HepG2 (cell line): ENCODE measurements around the gene ENG. TPM values are rescaled to one million over a fixed set of nuclear protein-coding genes. Genes with fewer than 3 reads are reported as not detected.

Source experiments
- CHD2 ChIP-seq: IDR thresholded peaks from 2 replicates; pipeline ENCODE4 v1.6.1; 2011; ENCODE audit warnings: low read depth, low read length, improper control_type of control experiment
- CTCF ChIP-seq: sonication (generic); formaldehyde crosslinking; IDR thresholded peaks from 2 replicates; pipeline ENCODE4 v1.5.0; 2020; ENCODE audit warnings: mild to moderate bottlenecking, missing genetic modification reagents, moderate library complexity
- FOSL1 ChIP-seq: sonication (generic); formaldehyde crosslinking; IDR thresholded peaks from 2 replicates; pipeline ENCODE4 v1.9.0; 2021; ENCODE audit warnings: missing genetic modification reagents, borderline replicate concordance
- IKZF4 ChIP-seq: sonication (generic); formaldehyde crosslinking; IDR thresholded peaks from 2 replicates; pipeline ENCODE4 v1.5.1; 2020; ENCODE audit warnings: borderline replicate concordance, mild to moderate bottlenecking, low read depth, missing genetic modification reagents; ENCODE audit errors: not compliant biosample characterization
- IRF9 ChIP-seq: sonication (generic); formaldehyde crosslinking; IDR thresholded peaks from 2 replicates; pipeline ENCODE4 v1.8.0; 2022; ENCODE audit warnings: missing genetic modification reagents, mild to moderate bottlenecking, borderline replicate concordance
- KLF13 ChIP-seq: sonication (generic); formaldehyde crosslinking; IDR thresholded peaks from 2 replicates; pipeline ENCODE4 v1.4.0; 2020; ENCODE audit warnings: mild to moderate bottlenecking, missing genetic modification reagents
- NFKB2 ChIP-seq: sonication (generic); formaldehyde crosslinking; IDR thresholded peaks from 2 replicates; pipeline ENCODE4 v1.4.0; 2020; ENCODE audit warnings: missing genetic modification reagents, borderline replicate concordance
- PHF21A ChIP-seq: sonication (generic); formaldehyde crosslinking; IDR thresholded peaks from 2 replicates; pipeline ENCODE4 v1.5.0; 2020; ENCODE audit warnings: mild to moderate bottlenecking, missing genetic modification reagents
- TAF1 ChIP-seq: sonication (generic); formaldehyde crosslinking; IDR thresholded peaks from 2 replicates; pipeline ENCODE4 v1.4.0; 2020; ENCODE audit warnings: missing genetic modification reagents
- TBX2 ChIP-seq: sonication (generic); formaldehyde crosslinking; IDR thresholded peaks from 2 replicates; pipeline ENCODE4 v1.5.0; 2020; ENCODE audit warnings: missing genetic modification reagents, mild to moderate bottlenecking, borderline replicate concordance
- TGIF2 ChIP-seq: IDR thresholded peaks from 2 replicates; pipeline ENCODE4 v1.6.1; 2016; ENCODE audit warnings: control low read depth, missing compliant biosample characterization
- YY1 ChIP-seq: IDR thresholded peaks from 2 replicates; pipeline ENCODE4 v1.6.1; 2011; ENCODE audit warnings: low read length, low read depth, moderate library complexity, mild to moderate bottlenecking; ENCODE audit not compliant: insufficient read depth, insufficient replicate concordance
- ZFP91 ChIP-seq: sonication (generic); formaldehyde crosslinking; IDR thresholded peaks from 2 replicates; pipeline ENCODE4 v1.9.0; 2022; ENCODE audit warnings: missing genetic modification reagents, mild to moderate bottlenecking, borderline replicate concordance
- ZNF276 ChIP-seq: sonication (generic); formaldehyde crosslinking; IDR thresholded peaks from 2 replicates; pipeline ENCODE4 v1.4.0; 2020; ENCODE audit warnings: mild to moderate bottlenecking, low read depth, missing genetic modification reagents
- ZNF335 ChIP-seq: sonication (generic); formaldehyde crosslinking; IDR thresholded peaks from 2 replicates; pipeline ENCODE4 v1.4.0; 2020; ENCODE audit warnings: missing genetic modification reagents
- ZNF44 ChIP-seq: sonication (generic); formaldehyde crosslinking; IDR thresholded peaks from 2 replicates; pipeline ENCODE4 v1.5.1; 2020; ENCODE audit warnings: mild to moderate bottlenecking, missing genetic modification reagents
- ZNF547 ChIP-seq: sonication (generic); formaldehyde crosslinking; IDR thresholded peaks from 2 replicates; pipeline ENCODE4 v1.5.1; 2020; ENCODE audit warnings: mild to moderate bottlenecking, missing genetic modification reagents
- ZNF552 ChIP-seq: sonication (generic); formaldehyde crosslinking; IDR thresholded peaks from 2 replicates; pipeline ENCODE4 v1.9.0; 2022; ENCODE audit warnings: missing genetic modification reagents, mild to moderate bottlenecking, borderline replicate concordance
- ZNF580 ChIP-seq: IDR thresholded peaks from 2 replicates; pipeline ENCODE4 v1.6.1; 2016; ENCODE audit warnings: low read depth, borderline replicate concordance
- ZNF709 ChIP-seq: sonication (generic); formaldehyde crosslinking; IDR thresholded peaks from 2 replicates; pipeline ENCODE4 v1.5.0; 2020; ENCODE audit warnings: mild to moderate bottlenecking, missing genetic modification reagents
- ZNF83 ChIP-seq: sonication (generic); formaldehyde crosslinking; IDR thresholded peaks from 2 replicates; pipeline ENCODE4 v1.4.0; 2020; ENCODE audit warnings: missing genetic modification reagents, mild to moderate bottlenecking, borderline replicate concordance
- ZSCAN20 ChIP-seq: sonication (generic); formaldehyde crosslinking; IDR thresholded peaks from 2 replicates; pipeline ENCODE4 v1.4.0; 2020; ENCODE audit warnings: missing genetic modification reagents, mild to moderate bottlenecking, borderline replicate concordance
- polyA plus RNA-seq, 8 experiments: library from polyadenylated mRNA; depleted of rRNA in 3 of 8; stranded (reverse) in 7 of 8; unstranded in 1 of 8; fragments of >200 nt; fragmentation: Illumina TruSeq in 4 of 8; extraction: Trizol in 4 of 8; gene quantifications; 2 replicates each; pipeline versions ENCODE4 v1.2.1 to v1.2.3, GENCODE V29; 2011 to 2016; ENCODE audit warnings: low read depth in 4 of 8, missing spikeins in 1 of 8, mixed read lengths in 1 of 8; ENCODE audit not compliant: insufficient read depth in 1 of 8
- total RNA-seq, 5 experiments: library from RNA; depleted of rRNA; stranded (reverse); fragments of >200 nt; fragmentation: Illumina TruSeq; extraction: Trizol; gene quantifications; 2 replicates each; pipeline ENCODE4 v1.2.3, GENCODE V29; 2016; ENCODE audit warnings: low read depth in 1 of 5

ENG gene
- total and polyA plus RNA-seq, 2 of the 13 experiments (the other 11 are each of a cell fraction or from before 2014, with no cell fraction given): 0.02 to 1.1 TPM

- TF ChIP-seq ZFP91 (peak; percentile 56; the same call in 1 of the 2 replicates), FOSL1 (CRISPR knock-in tag) (no peak), TBX2 (CRISPR knock-in tag) (peak; percentile 33; the same call in 1 of the 2 replicates), TGIF2 (CRISPR knock-in tag) (no peak), ZNF276 (CRISPR knock-in tag) (no peak), YY1 (peak; percentile 34), ZSCAN20 (no peak), IRF9 (peak; percentile 33; the same call in 1 of the 2 replicates), ZNF580 (CRISPR knock-in tag) (no peak), ZNF709 (no peak; the same call in 1 of the 2 replicates), CTCF (CRISPR knock-in tag) (peak; percentile 69), TAF1 (CRISPR knock-in tag) (peak; percentile 65), NFKB2 (CRISPR knock-in tag) (peak; percentile 57), IKZF4 (CRISPR knock-in tag) (peak; percentile 76), CHD2 (peak; percentile 60; the same call in 1 of the 2 replicates), ZNF335 (CRISPR knock-in tag) (no peak; the same call in 1 of the 2 replicates), KLF13 (CRISPR knock-in tag) (no peak), ZNF552 (CRISPR knock-in tag) (no peak), ZNF44 (CRISPR knock-in tag) (no peak), ZNF83 (no peak), ZNF547 (0 out of 2 replicates have a peak, but pooled peaks have one; percentile 26), PHF21A (peak; percentile 47; the same call in 1 of the 2 replicates)
Measured at GRCh38 chr9:127785933-127786772, 68.3 kb downstream of the ENG start, which contains the start of gene CDK9 (continued).
